ENCODE results near the gene UCK2. TPM values are rescaled to one million over a fixed set of nuclear protein-coding genes. Genes with fewer than 3 reads are reported as not detected.

Gene UCK2
- total and polyA plus RNA-seq, 2 experiments from 2014 or later: 101 to 149 TPM

DNA sequence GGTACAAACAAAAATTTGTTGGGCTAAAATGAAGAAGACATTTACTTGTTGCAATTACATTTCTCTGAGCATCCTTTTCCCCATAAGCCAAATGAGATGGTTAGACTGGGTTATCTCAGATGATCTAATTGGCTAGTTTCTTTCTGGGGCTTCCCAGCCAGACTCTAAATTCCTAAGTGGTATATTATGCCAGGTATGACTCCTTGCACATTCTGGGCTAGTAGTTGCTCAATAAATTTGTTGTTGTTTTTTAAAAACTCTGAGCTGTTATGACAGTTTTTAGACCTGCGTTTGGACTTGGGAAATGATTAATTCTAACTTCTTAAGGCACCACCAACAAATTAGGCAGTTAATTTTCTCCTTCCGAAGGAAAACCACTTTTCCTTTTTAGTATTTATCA, 66.1 kb downstream of the UCK2 start:
- no peaks in the 10 kb centered on the region for H3K4me1 ChIP-seq (ENCODE audit: insufficient read depth)
- H3K4me1 Mint-ChIP-seq: peaks cover 5% of the 10 kb centered on the region; the same call in 1 of the 3 replicates
- peaks cover 81% of the 10 kb centered on the region for H3K79me2 ChIP-seq (replicated peaks; ENCODE audit: insufficient read depth)
- H3K36me3 Mint-ChIP-seq (ENCODE audit: low read depth): peaks cover 79% of the 10 kb centered on the region
- H3K4me2 ChIP-seq: no peak overlapping the region
- no peaks in the 10 kb centered on the region for H3K9me2 ChIP-seq (ENCODE audit: insufficient read depth)
- no peak overlapping the region for H2AFZ ChIP-seq
- no peaks in the 10 kb centered on the region for H3K27me3 ChIP-seq (ENCODE audit: insufficient read depth)
- H3K27ac Mint-ChIP-seq: no peak overlapping the region
- H3K36me3 ChIP-seq (ENCODE audit: insufficient read depth): peaks cover 32% of the 10 kb centered on the region
- H3F3A ChIP-seq (replicated peaks; ENCODE audit: low read depth): no peaks in the 10 kb centered on the region
- DNase-seq (ENCODE audit: low spot score) (no peak), ATAC-seq (no peak)
- H3K4me3 Mint-ChIP-seq: no peak overlapping the region
- H3K27ac ChIP-seq (ENCODE audit: low read depth): no peak overlapping the region
- peaks cover 34% of the 10 kb centered on the region for H4K20me1 ChIP-seq (replicated peaks; ENCODE audit: insufficient read depth)
- TF ChIP-seq, protein P1, sequence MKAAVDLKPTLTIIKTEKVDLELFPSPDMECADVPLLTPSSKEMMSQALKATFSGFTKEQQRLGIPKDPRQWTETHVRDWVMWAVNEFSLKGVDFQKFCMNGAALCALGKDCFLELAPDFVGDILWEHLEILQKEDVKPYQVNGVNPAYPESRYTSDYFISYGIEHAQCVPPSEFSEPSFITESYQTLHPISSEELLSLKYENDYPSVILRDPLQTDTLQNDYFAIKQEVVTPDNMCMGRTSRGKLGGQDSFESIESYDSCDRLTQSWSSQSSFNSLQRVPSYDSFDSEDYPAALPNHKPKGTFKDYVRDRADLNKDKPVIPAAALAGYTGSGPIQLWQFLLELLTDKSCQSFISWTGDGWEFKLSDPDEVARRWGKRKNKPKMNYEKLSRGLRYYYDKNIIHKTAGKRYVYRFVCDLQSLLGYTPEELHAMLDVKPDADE (IDR thresholded peaks at IDR 0.05): no peak
- TF ChIP-seq CREB1 (CRISPR knock-in tag; IDR thresholded peaks at IDR 0.05; ENCODE audit: low read depth): no peak
- no peak for TF ChIP-seq ZNF114 (CRISPR knock-in tag; IDR thresholded peaks at IDR 0.05)
- TF ChIP-seq EZH2phosphoT487 (IDR thresholded peaks at IDR 0.05; ENCODE audit: unreplicated experiment): no peak
- TF ChIP-seq ZNF462 (CRISPR knock-in tag; IDR thresholded peaks at IDR 0.05): no peak
- TF ChIP-seq EZH2 (IDR thresholded peaks at IDR 0.05; ENCODE audit: low read depth, unreplicated experiment): no peak
- TF ChIP-seq ZNF331 (CRISPR knock-in tag; IDR thresholded peaks at IDR 0.05; ENCODE audit: low read depth): no peak
- no peak for TF ChIP-seq NANOG (IDR thresholded peaks at IDR 0.05; ENCODE audit: borderline replicate concordance)
- TF ChIP-seq CTCF (conservative IDR thresholded peaks at IDR 0.05; ENCODE audit: low read depth in 2 of 2): no peak
- TF ChIP-seq POLR2AphosphoS5 (IDR thresholded peaks at IDR 0.05; ENCODE audit: low read depth): no peak
- TF ChIP-seq, protein P2, sequence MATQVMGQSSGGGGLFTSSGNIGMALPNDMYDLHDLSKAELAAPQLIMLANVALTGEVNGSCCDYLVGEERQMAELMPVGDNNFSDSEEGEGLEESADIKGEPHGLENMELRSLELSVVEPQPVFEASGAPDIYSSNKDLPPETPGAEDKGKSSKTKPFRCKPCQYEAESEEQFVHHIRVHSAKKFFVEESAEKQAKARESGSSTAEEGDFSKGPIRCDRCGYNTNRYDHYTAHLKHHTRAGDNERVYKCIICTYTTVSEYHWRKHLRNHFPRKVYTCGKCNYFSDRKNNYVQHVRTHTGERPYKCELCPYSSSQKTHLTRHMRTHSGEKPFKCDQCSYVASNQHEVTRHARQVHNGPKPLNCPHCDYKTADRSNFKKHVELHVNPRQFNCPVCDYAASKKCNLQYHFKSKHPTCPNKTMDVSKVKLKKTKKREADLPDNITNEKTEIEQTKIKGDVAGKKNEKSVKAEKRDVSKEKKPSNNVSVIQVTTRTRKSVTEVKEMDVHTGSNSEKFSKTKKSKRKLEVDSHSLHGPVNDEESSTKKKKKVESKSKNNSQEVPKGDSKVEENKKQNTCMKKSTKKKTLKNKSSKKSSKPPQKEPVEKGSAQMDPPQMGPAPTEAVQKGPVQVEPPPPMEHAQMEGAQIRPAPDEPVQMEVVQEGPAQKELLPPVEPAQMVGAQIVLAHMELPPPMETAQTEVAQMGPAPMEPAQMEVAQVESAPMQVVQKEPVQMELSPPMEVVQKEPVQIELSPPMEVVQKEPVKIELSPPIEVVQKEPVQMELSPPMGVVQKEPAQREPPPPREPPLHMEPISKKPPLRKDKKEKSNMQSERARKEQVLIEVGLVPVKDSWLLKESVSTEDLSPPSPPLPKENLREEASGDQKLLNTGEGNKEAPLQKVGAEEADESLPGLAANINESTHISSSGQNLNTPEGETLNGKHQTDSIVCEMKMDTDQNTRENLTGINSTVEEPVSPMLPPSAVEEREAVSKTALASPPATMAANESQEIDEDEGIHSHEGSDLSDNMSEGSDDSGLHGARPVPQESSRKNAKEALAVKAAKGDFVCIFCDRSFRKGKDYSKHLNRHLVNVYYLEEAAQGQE (IDR thresholded peaks at IDR 0.05; ENCODE audit: unreplicated experiment): no peak
- TF ChIP-seq STAT1 (IDR thresholded peaks at IDR 0.05; ENCODE audit: unreplicated experiment): no peak
- no peak for TF ChIP-seq JUNB (IDR thresholded peaks at IDR 0.05; ENCODE audit: unreplicated experiment)
- peaks cover 9% of the 10 kb centered on the region for H3K27me3 Mint-ChIP-seq (ENCODE audit: insufficient read depth, low read depth, poor library complexity)
- H3K4me3 ChIP-seq: no peak overlapping the region
- H3K9me3 Mint-ChIP-seq: peaks cover 4% of the 10 kb centered on the region; the same call in 2 of the 3 replicates
